ENCODE measurements around the gene KCTD4.
A peak's percentile ranks its signal among the peaks of the same experiment; 100 is the strongest.
"Not testable (repeated sequence)": the region's sequence is repeated elsewhere in the genome, so short reads cannot be mapped to it uniquely, and the experiment has no call there.

The KCTD4 gene

DNA sequence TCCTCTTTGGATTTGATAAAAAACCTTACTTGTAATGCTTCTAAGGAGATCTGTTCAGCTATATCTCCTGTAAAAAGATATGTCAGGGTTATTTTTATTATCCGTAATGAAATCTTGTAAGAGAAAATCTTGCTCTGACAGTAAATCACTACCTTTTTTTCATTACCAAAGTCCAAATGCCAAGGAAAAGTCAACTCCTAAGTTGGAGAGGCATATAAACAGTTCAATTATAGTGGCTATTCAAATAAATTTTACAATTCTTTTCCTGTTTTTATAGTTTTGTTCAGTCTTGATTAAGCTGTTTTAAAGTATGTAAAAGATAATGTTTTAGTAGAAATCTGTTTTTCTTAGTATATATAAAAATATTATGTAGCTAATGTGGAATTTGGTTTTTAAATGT, 9.0 kb downstream of the KCTD4 start:
- WGBS = no CpG with 5 or more reads among the region's 1 CpG
- H2BK12ac ChIP-seq (ENCODE audit: low read length in 2 of 2) = no peak overlapping the region
- no peak overlapping the region for H2BK120ac ChIP-seq (ENCODE audit: low read depth, low read length)
- no peak overlapping the region for H3K4me2 ChIP-seq (ENCODE audit: low read length, poor library complexity, severe bottlenecking)
- H3K36me3 ChIP-seq (ENCODE audit: control insufficient read depth in 1 of 2, insufficient read depth in 2 of 2, low read depth in 1 of 2, low read length in 2 of 2) = no peaks in the 10 kb centered on the region
- no peaks in the 10 kb centered on the region for H3K9me3 ChIP-seq (ENCODE audit: control insufficient read depth, low read length)
- H2BK5ac ChIP-seq (ENCODE audit: low read depth, low read length, poor library complexity, severe bottlenecking) = no peak overlapping the region
- no peak overlapping the region for H3K23ac ChIP-seq (ENCODE audit: low read length in 2 of 2)
- H3K27ac ChIP-seq (ENCODE audit: low read length, poor library complexity, severe bottlenecking) = no peak overlapping the region
- no peak overlapping the region for H3K9ac ChIP-seq (ENCODE audit: low read length)
- peaks cover 4% of the 10 kb centered on the region for H3K4me1 ChIP-seq (ENCODE audit: control insufficient read depth, insufficient read depth, low read depth, low read length)
- H3K14ac ChIP-seq (ENCODE audit: low read length in 2 of 2) = no peak overlapping the region
- no peak overlapping the region for H3K4ac ChIP-seq (ENCODE audit: low read depth in 1 of 2, low read length in 2 of 2)
- DNase-seq = no peak
- no peak overlapping the region for H3K4me3 ChIP-seq (ENCODE audit: insufficient read depth in 1 of 2, low read depth in 1 of 2, low read length in 2 of 2)
- H2AFZ ChIP-seq (ENCODE audit: low read depth, low read length) = no peak overlapping the region
- no peaks in the 10 kb centered on the region for H3K79me1 ChIP-seq (replicated peaks; ENCODE audit: low read length, poor library complexity, severe bottlenecking)
- no peaks in the 10 kb centered on the region for H3K27me3 ChIP-seq (ENCODE audit: control insufficient read depth in 1 of 2, insufficient read depth in 1 of 2, low read length in 2 of 2)
- no peak overlapping the region for H2BK15ac ChIP-seq (ENCODE audit: low read depth, poor library complexity, severe bottlenecking)
- no peak overlapping the region for H2AK5ac ChIP-seq (ENCODE audit: low read length, severe bottlenecking)
- H4K91ac ChIP-seq (ENCODE audit: low read length) = no peak overlapping the region
- H3K18ac ChIP-seq (ENCODE audit: low read depth in 1 of 2, low read length in 2 of 2) = no peak overlapping the region
- no peak overlapping the region for H4K8ac ChIP-seq (ENCODE audit: low read length)

DNA sequence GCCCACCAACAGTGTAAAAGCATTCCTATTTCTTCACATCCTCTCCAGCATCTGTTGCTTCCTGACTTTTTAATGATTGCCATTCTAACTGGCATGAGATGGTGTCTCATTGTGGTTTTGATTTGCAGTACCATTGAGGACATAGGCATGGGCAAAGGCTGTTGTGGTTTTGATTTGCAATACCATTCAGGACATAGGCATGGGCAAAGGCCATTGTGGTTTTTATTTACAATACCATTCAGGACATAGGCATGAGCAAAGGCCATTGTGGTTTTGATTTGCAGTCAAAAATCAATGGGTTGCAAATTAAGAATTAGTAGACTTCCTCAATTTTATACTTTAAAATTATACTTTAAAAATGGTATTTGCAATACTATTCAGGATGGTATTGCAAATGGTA, 11.3 kb downstream of the KCTD4 start:
- not testable (repeated sequence) for H3K36me3 ChIP-seq (ENCODE audit: control insufficient read depth in 1 of 2, insufficient read depth in 2 of 2, low read depth in 1 of 2, low read length in 2 of 2); H2AK5ac ChIP-seq (ENCODE audit: low read length, severe bottlenecking); DNase-seq; H4K8ac ChIP-seq (ENCODE audit: low read length); H2AFZ ChIP-seq (ENCODE audit: low read depth, low read length); H4K91ac ChIP-seq (ENCODE audit: low read length); H3K4ac ChIP-seq (ENCODE audit: low read depth in 1 of 2, low read length in 2 of 2); H3K4me1 ChIP-seq (ENCODE audit: control insufficient read depth, insufficient read depth, low read depth, low read length); H3K9me3 ChIP-seq (ENCODE audit: control insufficient read depth, low read length); H2BK15ac ChIP-seq (ENCODE audit: low read depth, poor library complexity, severe bottlenecking); H3K18ac ChIP-seq (ENCODE audit: low read depth in 1 of 2, low read length in 2 of 2); H2BK12ac ChIP-seq (ENCODE audit: low read length in 2 of 2); H3K4me3 ChIP-seq (ENCODE audit: insufficient read depth in 1 of 2, low read depth in 1 of 2, low read length in 2 of 2); H3K27me3 ChIP-seq (ENCODE audit: control insufficient read depth in 1 of 2, insufficient read depth in 1 of 2, low read length in 2 of 2); H3K23ac ChIP-seq (ENCODE audit: low read length in 2 of 2); H3K27ac ChIP-seq (ENCODE audit: low read length, poor library complexity, severe bottlenecking); H2BK120ac ChIP-seq (ENCODE audit: low read depth, low read length); H3K4me2 ChIP-seq (ENCODE audit: low read length, poor library complexity, severe bottlenecking); H3K79me1 ChIP-seq (replicated peaks; ENCODE audit: low read length, poor library complexity, severe bottlenecking); H3K9ac ChIP-seq (ENCODE audit: low read length); H2BK5ac ChIP-seq (ENCODE audit: low read depth, low read length, poor library complexity, severe bottlenecking); H3K14ac ChIP-seq (ENCODE audit: low read length in 2 of 2)

DNA sequence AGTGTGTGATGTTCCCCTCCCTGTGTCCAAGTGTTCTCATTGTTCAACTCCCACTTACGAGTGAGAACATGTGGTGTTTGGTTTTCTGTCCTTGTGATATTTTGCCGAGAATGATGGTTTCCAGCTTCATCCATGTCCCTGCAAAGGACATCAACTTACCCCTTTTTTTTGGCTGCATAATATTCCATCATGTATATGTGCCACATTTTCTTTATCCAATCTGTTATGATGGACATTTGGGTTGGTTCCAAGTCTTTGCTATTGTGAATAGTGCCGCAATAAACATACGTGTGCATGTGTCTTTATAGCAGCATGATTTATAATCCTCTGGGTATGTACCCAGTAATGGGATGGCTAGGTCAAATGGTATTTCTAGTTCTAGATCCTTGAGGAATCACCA, 11.8 kb downstream of the KCTD4 start:
- not testable (repeated sequence) for H2AK5ac ChIP-seq (ENCODE audit: low read length, severe bottlenecking); H3K4ac ChIP-seq (ENCODE audit: low read depth in 1 of 2, low read length in 2 of 2); H3K4me1 ChIP-seq (ENCODE audit: control insufficient read depth, insufficient read depth, low read depth, low read length); H2AFZ ChIP-seq (ENCODE audit: low read depth, low read length); H3K18ac ChIP-seq (ENCODE audit: low read depth in 1 of 2, low read length in 2 of 2); H2BK15ac ChIP-seq (ENCODE audit: low read depth, poor library complexity, severe bottlenecking); H2BK5ac ChIP-seq (ENCODE audit: low read depth, low read length, poor library complexity, severe bottlenecking); H3K79me1 ChIP-seq (replicated peaks; ENCODE audit: low read length, poor library complexity, severe bottlenecking); H4K91ac ChIP-seq (ENCODE audit: low read length); H3K4me2 ChIP-seq (ENCODE audit: low read length, poor library complexity, severe bottlenecking); H3K14ac ChIP-seq (ENCODE audit: low read length in 2 of 2); H3K9me3 ChIP-seq (ENCODE audit: control insufficient read depth, low read length); H3K27me3 ChIP-seq (ENCODE audit: control insufficient read depth in 1 of 2, insufficient read depth in 1 of 2, low read length in 2 of 2); H2BK120ac ChIP-seq (ENCODE audit: low read depth, low read length); H3K23ac ChIP-seq (ENCODE audit: low read length in 2 of 2); DNase-seq; H4K8ac ChIP-seq (ENCODE audit: low read length); H3K4me3 ChIP-seq (ENCODE audit: insufficient read depth in 1 of 2, low read depth in 1 of 2, low read length in 2 of 2); H3K36me3 ChIP-seq (ENCODE audit: control insufficient read depth in 1 of 2, insufficient read depth in 2 of 2, low read depth in 1 of 2, low read length in 2 of 2); H2BK12ac ChIP-seq (ENCODE audit: low read length in 2 of 2); H3K9ac ChIP-seq (ENCODE audit: low read length)
- no CpG with 5 or more reads among the region's 4 CpGs for WGBS
- H3K27ac ChIP-seq (ENCODE audit: low read length, poor library complexity, severe bottlenecking) = peak overlapping the region; percentile 29

DNA sequence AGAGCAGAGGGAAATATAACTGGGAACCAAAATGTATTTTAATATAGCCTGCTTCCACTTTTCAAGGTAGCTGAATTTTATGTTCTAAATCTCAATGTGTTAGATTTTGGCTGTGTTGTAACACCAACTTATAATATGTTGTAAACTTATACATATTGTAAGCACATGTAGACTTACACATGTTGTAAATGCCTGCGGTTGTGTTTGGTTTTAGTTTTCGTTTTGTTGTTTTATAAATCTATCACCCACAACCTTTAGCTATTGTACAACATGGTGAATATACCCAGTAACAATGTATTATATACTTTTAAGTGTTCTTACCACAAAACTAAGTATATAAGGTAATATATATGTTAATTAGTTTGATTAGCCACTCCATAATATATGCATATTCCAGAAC, 15.6 kb downstream of the KCTD4 start:
- Histone ChIP-seq H3K27ac (ENCODE audit: low read length, poor library complexity, severe bottlenecking) (no peak overlapping the region), H4K8ac (ENCODE audit: low read length) (no peak overlapping the region), H3K4me3 (ENCODE audit: insufficient read depth in 1 of 2, low read depth in 1 of 2, low read length in 2 of 2) (no peak overlapping the region), H3K27me3 (ENCODE audit: control insufficient read depth in 1 of 2, insufficient read depth in 1 of 2, low read length in 2 of 2) (no peaks in the 10 kb centered on the region), H3K4me1 (ENCODE audit: control insufficient read depth, insufficient read depth, low read depth, low read length) (peaks cover 8% of the 10 kb centered on the region), H4K91ac (ENCODE audit: low read length) (no peak overlapping the region), H2BK120ac (ENCODE audit: low read depth, low read length) (no peak overlapping the region), H3K9me3 (ENCODE audit: control insufficient read depth, low read length) (no peaks in the 10 kb centered on the region), H3K18ac (ENCODE audit: low read depth in 1 of 2, low read length in 2 of 2) (no peak overlapping the region), H3K14ac (ENCODE audit: low read length in 2 of 2) (no peak overlapping the region), H3K4me2 (ENCODE audit: low read length, poor library complexity, severe bottlenecking) (no peak overlapping the region), H3K4ac (ENCODE audit: low read depth in 1 of 2, low read length in 2 of 2) (no peak overlapping the region), H3K23ac (ENCODE audit: low read length in 2 of 2) (no peak overlapping the region), H2BK15ac (ENCODE audit: low read depth, poor library complexity, severe bottlenecking) (no peak overlapping the region), H2BK12ac (ENCODE audit: low read length in 2 of 2) (no peak overlapping the region), H3K9ac (ENCODE audit: low read length) (no peak overlapping the region), H2BK5ac (ENCODE audit: low read depth, low read length, poor library complexity, severe bottlenecking) (no peak overlapping the region), H2AK5ac (ENCODE audit: low read length, severe bottlenecking) (no peak overlapping the region), H3K36me3 (ENCODE audit: control insufficient read depth in 1 of 2, insufficient read depth in 2 of 2, low read depth in 1 of 2, low read length in 2 of 2) (peaks cover 3 to 21% of the 10 kb centered on the region in 2 experiments), H3K79me1 (replicated peaks; ENCODE audit: low read length, poor library complexity, severe bottlenecking) (peaks cover 7% of the 10 kb centered on the region), H2AFZ (ENCODE audit: low read depth, low read length) (no peak overlapping the region)
- DNase-seq = no peak
- WGBS = no CpG with 5 or more reads among the region's 2 CpGs
